Endothelial cell of umbilical vein (primary cell): ENCODE measurements around the gene BMP10.

Experiments
- CTCF ChIP-seq, 2 donors: IDR thresholded peaks; 1 replicate in 1 of 2; 2 replicates in 1 of 2; pipeline ENCODE4 v1.5.1; 2011; ENCODE audit warnings: low read length in 2 of 2, mild to moderate bottlenecking in 2 of 2, moderate library complexity in 2 of 2, control low read depth in 1 of 2, inconsistent platforms in 1 of 2, low read depth in 1 of 2; ENCODE audit not compliant: insufficient read depth in 1 of 2; ENCODE audit errors: extremely low read depth in 1 of 2
- EZH2 ChIP-seq: IDR thresholded peaks from 2 replicates; pipeline ENCODE4 v1.6.1; 2012; ENCODE audit warnings: borderline replicate concordance, low read depth, mild to moderate bottlenecking, moderate library complexity, low read length, inconsistent platforms; ENCODE audit not compliant: severe bottlenecking
- FOS ChIP-seq: IDR thresholded peaks from 2 replicates; pipeline ENCODE4 v1.6.1; 2011; ENCODE audit warnings: mild to moderate bottlenecking, low read length, moderate library complexity, borderline replicate concordance; ENCODE audit not compliant: insufficient read depth
- GATA2 ChIP-seq: IDR thresholded peaks from 2 replicates; pipeline ENCODE4 v1.7.0; 2011; ENCODE audit warnings: low read depth, mild to moderate bottlenecking, moderate library complexity, mixed read lengths, low read length; ENCODE audit not compliant: insufficient read length, insufficient read depth
- JUN ChIP-seq: IDR thresholded peaks from 2 replicates; pipeline ENCODE4 v1.6.1; 2011; ENCODE audit warnings: borderline replicate concordance, low read depth; ENCODE audit not compliant: insufficient read length, insufficient read depth
- MAX ChIP-seq: IDR thresholded peaks from 2 replicates; pipeline ENCODE4 v1.6.1; 2011; ENCODE audit not compliant: insufficient read depth, insufficient read length
- MYC ChIP-seq: IDR thresholded peaks from one replicate; pipeline ENCODE4 v1.6.1; 2011; ENCODE audit warnings: mild to moderate bottlenecking, low read depth, low read length
- POLR2A ChIP-seq: IDR thresholded peaks from 2 replicates; pipeline ENCODE4 v1.6.1; 2012; ENCODE audit warnings: low read depth, mild to moderate bottlenecking, control low read depth, low read length
- POLR2AphosphoS5 ChIP-seq: IDR thresholded peaks from 2 replicates; pipeline ENCODE4 v1.6.1; 2012; ENCODE audit warnings: low read depth, mild to moderate bottlenecking, control low read depth, low read length, moderate library complexity; ENCODE audit not compliant: insufficient read depth

DNA sequence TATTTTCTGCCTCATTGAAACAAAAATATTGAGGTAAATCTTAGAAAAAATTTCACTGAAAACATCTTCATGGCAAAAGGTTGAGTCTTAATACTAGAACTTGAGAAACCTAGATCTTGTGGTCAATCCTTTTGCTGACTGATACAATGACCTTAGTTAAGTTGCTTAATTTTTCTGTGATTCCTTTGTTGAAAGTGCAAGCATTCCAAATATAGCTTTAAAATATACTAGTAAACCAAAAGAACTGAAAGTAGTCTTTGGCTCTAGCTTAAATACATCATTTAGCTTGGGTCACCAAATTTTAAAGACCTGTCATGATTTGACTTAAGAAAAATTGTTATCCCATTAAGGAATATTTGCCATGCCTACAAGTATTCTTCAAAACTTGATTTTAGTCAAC is 16.7 kb downstream of the BMP10 start:
- TF ChIP-seq CTCF (IDR thresholded peaks at IDR 0.05; ENCODE audit: extremely low read depth in 1 of 2, insufficient read depth in 1 of 2, low read depth in 1 of 2, low read length in 2 of 2) (no peak), POLR2A (no peak), FOS (no peak), EZH2 (no peak), POLR2AphosphoS5 (no peak), JUN (no peak), MAX (no peak), MYC (no peak), GATA2 (no peak)
